ENCODE data around the gene ADAM33.

ADAM33 gene

GRCh38 chr20:3663031-3663701 is 18.6 kb downstream of the ADAM33 start, which contains the start of gene GFRA4:
TSS of gene GFRA4 (minus strand) at chr20:3663399. CDS start at chr20:3663399, 0 bp downstream.
- FAIRE-seq = no peak

- no peak for FAIRE-seq
Observed at GRCh38 chr20:3661814-3662665, 19.8 kb downstream of the ADAM33 start.

- no peak for FAIRE-seq
Observed at GRCh38 chr20:3661060-3661813, 20.6 kb downstream of the ADAM33 start.

GRCh38 chr20:3660262-3661059 is 21.3 kb downstream of the ADAM33 start:
- no peak for FAIRE-seq

- FAIRE-seq = no peak
Observed at GRCh38 chr20:3659492-3660261, 22.1 kb downstream of the ADAM33 start.

- no peak for FAIRE-seq
Observed at GRCh38 chr20:3658716-3659491, 22.9 kb downstream of the ADAM33 start.

GRCh38 chr20:3658019-3658715 is 23.6 kb downstream of the ADAM33 start:
- no peak for FAIRE-seq

GRCh38 chr20:3655131-3655405 is 26.7 kb downstream of the ADAM33 start:
- no peak for FAIRE-seq

- no peak for FAIRE-seq
Observed at GRCh38 chr20:3654326-3655130, 27.3 kb downstream of the ADAM33 start.

GRCh38 chr20:3653921-3654320 is 27.9 kb downstream of the ADAM33 start:
- no peak for FAIRE-seq

- FAIRE-seq = no peak
Observed at GRCh38 chr20:3652676-3653596, 28.9 kb downstream of the ADAM33 start.

GRCh38 chr20:3652221-3652620 is 29.6 kb downstream of the ADAM33 start:
- no peak for FAIRE-seq

GRCh38 chr20:3651204-3651962 is 30.4 kb downstream of the ADAM33 start:
- FAIRE-seq = no peak

GRCh38 chr20:3648951-3649350 is 32.9 kb downstream of the ADAM33 start:
- no peak for FAIRE-seq

GRCh38 chr20:3647473-3647872 is 34.3 kb downstream of the ADAM33 start:
- no peak for FAIRE-seq

GRCh38 chr20:3646651-3647050 is 35.2 kb downstream of the ADAM33 start:
- no peak for FAIRE-seq

GRCh38 chr20:3646067-3646440 is 35.8 kb downstream of the ADAM33 start:
- no peak for FAIRE-seq
